ENCODE results near the gene BICC1. TPM values are rescaled to one million over a fixed set of nuclear protein-coding genes. Genes with fewer than 3 reads are reported as not detected.

The BICC1 gene
- total RNA-seq, 1 donor from 2014 or later: 609 TPM

DNA sequence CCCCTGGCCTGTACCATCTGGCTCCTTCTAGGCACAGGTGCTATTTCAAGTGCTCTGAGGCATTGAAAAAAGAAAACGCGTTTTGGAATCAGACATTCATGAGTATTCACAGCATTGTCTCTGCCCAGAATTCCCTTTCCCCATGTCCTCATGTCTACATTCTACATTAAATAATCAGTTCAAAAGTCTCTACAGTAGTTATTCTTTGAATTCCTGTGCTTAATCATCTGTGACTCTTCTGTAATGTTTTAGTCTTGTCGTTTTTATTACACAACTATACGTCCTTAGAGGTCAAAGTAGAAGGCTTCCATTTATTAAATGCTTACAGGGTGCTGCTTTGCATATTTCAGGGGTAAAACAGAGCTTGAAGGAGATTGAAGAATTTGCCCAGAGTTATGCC lies 95.7 kb downstream of the BICC1 start:
- peak; percentile 75 for DNase-seq (ENCODE audit: low read depth)

DNA sequence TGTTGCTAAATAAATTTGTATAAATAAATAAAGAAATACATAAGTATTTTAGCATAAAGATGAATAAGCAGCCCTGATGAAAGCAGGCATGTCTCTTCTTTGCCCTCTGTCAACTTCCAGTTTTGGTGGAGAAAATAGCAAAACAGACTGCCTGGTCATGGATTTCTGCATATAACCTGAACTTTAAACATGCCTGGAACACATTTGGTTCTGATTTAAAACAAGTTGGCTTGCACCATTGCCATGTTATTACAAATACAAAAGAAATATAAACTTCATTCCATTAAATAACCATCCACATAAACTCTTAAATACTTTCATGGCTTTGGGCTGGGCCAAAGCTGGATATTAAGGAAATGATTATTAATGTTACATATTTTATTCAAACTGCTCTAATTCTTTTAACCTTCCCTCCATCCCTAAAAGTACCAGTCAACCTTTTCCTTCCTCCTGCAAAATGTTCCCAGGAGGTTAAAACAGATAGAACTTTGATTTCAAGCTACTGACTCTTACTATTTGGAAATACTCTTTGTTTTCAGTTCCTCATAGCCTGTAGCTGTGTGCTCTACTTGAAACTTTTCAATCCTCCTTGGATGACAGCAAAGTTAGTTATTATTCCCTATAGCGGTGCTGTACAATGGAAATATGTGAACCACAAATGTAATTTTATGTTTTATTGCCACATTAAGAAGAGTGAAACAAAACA lies 96.3 kb downstream of the BICC1 start:
- no peak for DNase-seq (ENCODE audit: low read depth)

DNA sequence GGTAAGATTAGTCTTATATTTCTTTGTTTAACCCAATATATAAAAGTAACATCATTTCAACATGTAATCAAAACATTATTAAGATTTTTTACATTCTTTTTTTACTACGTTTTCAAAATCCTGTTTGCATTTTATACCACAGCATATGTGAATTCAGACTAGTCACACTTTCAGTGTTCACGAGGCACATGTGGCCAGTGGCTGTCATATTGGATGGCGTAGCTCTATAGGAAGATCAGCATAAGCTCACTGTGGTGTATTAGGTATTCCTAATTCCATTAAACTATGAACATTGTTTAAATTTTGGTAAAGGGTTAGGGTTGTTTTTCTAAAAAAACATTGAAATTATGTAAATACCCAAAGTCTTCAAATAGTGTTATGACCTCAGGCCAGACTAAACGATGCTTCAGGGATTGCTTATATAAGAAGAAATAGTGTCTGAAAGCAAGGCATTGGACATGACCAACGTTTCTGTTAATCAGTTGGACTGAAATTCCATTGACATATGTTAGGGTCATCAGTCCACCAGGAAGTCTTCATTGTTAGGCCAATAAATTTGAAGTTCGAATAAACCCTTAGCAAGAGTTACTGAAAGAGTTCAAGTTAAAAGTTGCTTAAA lies 97.0 kb downstream of the BICC1 start:
- no peak for DNase-seq (ENCODE audit: low read depth)

DNA sequence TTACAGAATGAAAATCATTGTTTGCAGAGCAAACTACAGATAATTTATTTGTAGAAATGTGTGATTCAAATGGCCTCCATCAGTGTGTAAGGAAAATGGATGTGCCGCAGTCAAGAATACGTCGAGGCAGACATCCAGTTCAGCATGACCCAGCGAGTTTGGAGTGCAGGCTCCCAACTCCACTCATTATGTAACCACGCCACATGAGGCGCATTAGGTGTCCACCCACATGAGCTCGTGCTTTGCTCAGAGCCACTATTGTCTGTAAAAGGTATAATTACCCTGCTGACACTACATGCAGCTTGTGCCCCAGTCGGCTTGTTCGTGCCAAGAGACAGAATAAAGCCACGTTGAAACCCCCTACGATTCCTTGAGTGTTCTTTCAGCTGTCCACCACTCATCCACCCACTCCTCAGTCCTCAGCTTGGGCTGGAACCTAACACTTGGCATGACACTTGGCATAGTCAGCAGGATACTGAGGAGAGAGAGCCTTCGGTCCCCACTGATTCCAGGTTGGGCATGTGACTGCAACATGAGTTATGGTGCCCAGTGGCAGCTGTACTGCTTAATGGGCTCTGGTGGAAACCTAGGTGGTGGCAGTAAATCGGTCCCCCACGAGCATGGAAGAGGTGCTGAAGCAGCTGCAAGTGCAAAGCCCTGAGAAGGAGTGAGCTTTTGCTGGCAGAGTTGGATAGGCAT lies 102.7 kb downstream of the BICC1 start:
- DNase-seq (ENCODE audit: low read depth): no peak

DNA sequence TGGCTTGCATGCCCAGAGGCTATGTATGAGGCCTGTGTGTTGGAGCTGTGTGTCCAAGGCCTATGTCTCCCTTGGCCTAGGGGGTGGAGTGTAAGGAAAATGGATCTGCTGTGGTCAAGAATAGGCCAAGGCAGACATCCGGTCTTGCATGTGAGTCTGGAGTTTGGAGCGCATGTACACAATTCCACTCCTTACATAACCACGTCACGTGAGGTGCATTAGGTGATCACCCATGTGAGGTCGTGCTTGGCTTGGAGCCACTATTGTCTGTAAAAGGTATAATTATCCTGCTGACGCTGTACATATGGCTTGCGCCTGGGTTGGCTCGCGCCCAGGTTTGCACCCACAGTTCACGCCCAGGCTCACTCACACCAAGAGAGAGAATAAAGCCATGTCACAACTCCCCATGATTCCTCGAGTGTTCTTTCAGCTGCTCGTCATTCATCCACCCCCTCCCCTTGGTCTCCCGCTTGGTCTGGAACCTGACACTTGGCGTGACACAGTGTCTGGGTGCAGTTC lies 105.5 kb downstream of the BICC1 start:
- DNase-seq (ENCODE audit: low read depth): no peak

DNA sequence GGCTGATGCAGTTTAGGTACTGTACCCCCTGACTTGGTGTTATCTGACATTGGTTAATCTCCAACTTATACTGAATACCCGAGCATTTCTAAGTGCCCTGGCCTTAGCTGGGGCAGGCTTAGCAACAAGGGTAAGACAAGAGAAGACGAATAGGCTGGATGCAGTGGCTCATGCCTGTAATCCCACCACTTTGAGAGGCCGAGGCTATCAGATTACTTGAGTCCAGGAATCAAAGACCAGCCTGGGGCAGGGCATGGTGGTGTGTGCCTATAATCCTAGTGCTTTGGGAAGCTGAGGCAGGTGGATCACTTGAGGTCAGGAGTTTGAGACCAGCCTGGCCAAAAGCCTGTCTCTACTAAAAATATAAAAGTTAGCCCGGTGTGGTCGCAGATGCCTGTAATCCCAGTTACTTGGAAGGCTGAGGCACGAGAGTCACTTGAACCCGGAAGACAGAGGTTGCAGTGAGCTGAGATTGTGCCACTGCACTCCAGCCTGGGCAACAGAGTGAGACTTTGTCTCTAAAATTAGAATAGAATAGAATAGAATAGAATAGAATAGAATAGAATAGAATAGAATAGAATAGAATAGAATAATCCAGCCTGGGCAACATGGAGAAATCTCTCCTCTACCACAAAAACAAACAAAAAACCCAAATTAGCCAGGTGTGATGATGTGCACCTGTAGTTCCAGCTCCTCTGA lies 108.9 kb downstream of the BICC1 start:
- DNase-seq (ENCODE audit: low read depth): no peak

DNA sequence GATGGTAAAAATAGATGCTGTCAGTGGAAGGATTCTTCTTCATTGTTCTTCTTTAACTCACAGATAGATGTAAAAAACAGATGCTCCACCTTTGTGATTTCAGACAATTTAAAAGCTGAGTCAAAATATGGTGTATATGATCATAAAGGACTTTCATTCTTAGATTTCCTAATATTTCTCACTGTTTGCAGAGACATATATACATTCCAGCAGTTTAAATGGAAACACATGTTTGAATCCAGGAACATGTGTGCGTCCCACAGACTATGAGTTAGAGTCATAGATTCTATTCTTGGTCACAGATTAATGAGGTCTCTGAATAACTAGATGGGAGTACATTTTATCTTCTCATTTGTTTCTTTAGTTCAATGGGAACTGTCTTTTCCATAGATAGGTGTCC lies 109.6 kb downstream of the BICC1 start:
- no peak for DNase-seq (ENCODE audit: low read depth)

DNA sequence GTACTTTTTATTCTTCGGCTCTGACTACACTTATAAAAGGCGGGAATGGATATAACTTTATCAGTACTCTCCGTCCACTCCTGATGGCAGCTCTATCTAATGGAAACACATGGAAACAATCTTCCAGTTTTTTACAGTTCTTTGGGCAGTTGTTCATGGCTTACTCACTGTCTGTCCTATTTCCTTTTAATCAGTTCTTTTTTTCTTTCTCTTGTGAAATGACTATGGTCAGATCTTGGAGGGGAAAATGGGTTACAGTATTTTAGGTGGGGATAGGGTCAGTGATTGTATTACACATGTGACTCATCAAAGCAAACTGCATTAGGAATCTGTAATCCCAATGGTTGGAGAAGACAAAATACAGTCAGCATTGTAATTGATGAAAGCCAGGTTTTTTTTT lies 112.4 kb downstream of the BICC1 start:
- DNase-seq (ENCODE audit: low read depth): peak; percentile 67

DNA sequence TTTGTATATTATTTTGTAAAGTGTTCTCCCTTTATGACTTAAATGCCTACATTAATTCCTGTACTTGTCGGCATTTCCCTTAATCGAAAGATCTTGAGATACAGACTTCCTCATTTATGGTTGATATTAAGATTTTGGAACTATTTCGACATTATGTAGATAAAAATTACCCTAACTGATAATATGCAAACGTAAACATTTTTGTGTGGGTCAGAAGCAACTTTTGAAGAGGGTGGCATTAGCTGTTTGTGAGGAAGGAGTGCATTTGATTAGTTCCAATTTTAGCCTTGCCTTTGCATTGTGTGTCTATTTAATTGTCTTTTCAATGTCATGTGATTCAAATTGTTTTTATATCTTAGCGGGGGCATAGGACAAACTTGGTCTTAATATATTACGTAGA lies 114.7 kb downstream of the BICC1 start:
- no peak for DNase-seq (ENCODE audit: low read depth)

DNA sequence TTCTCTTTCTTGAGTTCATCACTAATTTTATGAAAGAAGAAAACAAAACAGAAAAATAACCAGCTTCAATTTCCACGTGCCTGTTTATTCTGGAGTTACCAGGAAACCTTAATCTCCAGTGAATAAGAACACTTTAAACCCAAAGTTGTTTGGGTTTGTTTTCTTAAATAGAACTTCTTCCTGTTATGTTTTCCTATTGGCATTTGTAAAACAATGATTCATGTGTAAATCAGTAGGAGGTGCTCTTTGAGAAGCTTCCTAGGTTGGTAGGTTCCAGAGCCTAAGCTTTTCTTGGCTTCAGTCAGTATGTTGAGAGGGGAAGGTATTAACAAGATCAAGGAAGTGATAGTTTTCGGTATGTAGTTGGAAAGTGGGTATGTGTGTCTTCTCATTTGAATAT lies 119.0 kb downstream of the BICC1 start:
- peak; percentile 72 for DNase-seq (ENCODE audit: low read depth)

DNA sequence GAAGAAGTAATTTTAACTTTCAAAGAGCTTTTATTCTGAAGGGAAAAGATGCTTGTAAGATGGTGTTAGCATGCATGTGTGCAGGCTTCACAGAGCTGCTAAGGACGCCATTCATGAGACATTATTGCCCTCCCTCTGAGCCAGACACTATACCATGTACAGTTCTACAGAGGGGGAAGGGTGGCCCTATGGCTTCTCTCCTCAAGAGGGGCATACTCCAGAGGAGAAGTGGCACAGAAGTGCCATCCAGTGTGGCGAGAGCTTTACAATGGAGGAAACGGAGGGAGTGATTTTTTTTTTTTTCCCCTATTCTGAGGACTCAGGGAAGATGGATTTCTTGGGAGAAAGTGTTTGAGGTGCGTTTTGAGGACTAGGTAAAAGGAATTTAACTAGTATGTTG lies 119.5 kb downstream of the BICC1 start:
- no peak for DNase-seq (ENCODE audit: low read depth)

DNA sequence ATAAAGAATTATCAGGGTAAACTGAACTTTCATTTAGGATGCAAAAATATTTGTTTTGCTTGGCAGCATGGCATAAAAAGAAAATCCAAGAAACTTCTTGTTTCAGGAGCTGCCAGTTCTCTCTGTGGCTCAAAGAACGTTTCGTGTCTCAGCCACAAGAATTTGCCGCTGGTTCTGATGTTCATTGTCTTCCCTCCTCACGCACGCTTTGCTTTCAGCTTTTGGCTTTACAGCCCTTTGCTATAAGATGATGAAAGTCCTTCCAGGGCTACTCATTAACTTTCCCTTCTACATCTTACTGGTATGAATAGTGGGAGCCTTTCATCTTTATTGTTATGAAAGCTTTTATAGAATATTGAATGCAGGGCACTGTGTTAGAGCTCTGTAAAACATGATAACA lies 124.7 kb downstream of the BICC1 start:
- DNase-seq (ENCODE audit: low read depth): peak; percentile 95

DNA sequence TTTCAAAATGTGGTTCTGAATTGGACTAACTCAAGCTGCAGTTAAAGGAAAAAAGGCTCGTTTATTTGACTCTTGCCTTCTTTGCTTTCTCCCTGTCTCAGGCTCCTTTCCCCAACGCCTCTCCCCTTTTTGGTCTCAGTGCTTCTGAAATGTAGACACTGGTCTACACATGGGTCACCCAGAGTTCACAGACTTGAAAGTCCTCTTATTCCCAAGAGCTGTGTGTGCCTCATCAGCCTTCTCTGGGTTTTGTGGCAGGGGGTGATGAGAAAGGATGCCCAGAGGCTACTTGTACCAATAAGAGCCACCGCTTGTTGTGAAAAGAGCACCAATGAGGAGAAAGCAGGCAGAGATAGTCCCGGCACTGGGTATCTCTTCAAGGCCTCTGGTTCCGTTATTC lies 125.7 kb downstream of the BICC1 start:
- DNase-seq (ENCODE audit: low read depth): peak; percentile 56

DNA sequence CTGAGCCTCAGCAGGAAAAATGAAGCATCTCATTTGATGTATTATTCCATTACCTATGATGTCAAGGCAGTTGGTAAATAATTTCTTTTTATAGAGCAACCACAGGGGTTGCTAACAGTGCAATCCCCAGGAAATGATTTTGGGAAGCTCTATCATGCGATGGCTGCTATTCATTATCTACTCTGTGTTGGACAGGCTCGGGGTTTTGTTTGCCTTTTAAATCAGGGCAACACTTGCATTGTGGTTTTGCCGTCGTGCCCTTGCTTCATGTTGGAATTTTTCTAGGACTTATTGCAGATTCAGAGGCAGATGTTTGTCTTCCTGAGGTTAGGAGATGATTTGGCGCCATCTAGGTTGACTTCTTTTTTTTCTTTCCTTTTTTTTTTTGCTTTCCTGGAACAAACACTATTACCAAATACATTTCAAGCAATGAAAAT lies 128.4 kb downstream of the BICC1 start:
- DNase-seq (ENCODE audit: low read depth): peak; percentile 96

DNA sequence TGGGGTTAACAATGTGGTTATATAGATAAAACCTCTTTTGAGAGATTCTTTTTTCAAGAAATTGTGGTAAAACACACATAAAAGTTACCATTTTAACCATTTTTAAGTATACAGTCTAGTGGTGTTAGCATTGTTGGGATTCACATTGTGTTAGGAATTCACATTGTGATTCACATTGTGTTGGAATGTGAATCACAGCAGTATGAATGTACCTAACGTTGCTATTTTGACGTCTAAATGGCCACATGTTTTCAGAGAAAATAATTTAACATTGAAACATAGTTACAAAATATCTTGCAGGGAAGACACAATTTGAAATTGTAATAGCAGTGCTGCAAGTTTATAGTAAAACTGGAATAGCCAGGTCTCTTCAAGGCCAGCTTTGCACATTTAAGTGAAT lies 129.0 kb downstream of the BICC1 start:
- peak; percentile 83 for DNase-seq (ENCODE audit: low read depth)

DNA sequence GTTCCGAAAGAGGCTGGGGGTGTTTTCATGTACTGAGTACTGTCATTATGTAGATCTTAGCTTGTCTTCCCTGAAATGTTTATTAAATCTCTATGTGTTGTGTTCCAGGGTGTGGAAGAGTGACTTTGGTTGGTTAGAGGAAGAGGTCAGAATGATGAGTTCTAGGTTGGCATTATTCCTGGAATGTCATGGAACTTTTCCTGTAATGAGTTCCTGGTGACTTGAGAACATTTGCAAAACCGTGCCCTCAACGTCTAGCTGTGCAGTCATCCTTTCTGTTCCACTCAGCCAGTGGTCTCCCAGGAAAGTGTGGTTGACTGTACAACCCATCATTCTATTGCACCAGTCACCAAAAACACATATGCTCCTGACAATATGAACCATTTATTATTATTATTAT lies 129.6 kb downstream of the BICC1 start:
- DNase-seq (ENCODE audit: low read depth): peak; percentile 91

DNA sequence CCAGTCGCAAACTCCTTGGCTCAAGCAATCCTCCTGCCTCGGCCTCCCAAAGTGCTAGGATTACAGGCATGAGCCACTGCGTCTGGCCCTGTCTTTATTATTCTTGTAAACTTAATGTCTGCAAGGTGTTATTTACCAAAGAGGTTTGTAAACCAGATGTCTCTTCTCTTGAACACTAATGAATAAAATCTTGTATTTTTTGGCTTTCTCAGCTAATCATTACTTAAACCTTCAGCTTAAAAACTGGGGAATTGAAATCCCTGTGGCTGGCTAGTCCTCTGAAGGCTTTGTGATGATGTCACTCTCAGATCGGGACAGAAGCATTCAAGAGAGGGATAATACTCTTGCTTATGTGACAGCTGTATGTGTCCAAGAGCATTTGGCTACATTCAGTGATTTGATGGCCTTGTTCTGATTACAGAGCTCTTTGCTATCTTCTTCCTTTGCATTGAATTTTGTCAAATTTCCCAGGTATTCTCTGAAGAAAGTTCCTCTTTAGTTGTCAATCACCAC lies 130.3 kb downstream of the BICC1 start:
- DNase-seq (ENCODE audit: low read depth): no peak

DNA sequence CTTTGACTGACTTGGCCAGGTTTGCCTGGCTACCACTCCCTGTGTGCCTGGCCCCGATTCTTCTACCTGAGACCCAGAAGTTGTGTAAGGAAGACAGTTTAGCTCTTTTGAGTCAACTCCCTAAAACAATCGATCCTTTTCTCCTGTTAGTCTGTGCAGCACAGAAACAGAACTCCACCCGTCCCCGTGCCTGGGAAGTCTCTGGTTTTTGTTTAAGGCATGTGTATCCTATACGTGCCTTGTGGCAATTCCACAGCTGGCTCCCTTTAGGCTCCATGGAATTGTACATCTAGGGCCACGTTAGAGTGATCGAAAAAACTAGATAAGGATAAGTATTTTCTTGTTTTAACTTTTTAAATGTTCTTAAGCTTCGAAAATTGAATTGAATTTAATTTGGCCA lies 131.6 kb downstream of the BICC1 start:
- no peak for DNase-seq (ENCODE audit: low read depth)

DNA sequence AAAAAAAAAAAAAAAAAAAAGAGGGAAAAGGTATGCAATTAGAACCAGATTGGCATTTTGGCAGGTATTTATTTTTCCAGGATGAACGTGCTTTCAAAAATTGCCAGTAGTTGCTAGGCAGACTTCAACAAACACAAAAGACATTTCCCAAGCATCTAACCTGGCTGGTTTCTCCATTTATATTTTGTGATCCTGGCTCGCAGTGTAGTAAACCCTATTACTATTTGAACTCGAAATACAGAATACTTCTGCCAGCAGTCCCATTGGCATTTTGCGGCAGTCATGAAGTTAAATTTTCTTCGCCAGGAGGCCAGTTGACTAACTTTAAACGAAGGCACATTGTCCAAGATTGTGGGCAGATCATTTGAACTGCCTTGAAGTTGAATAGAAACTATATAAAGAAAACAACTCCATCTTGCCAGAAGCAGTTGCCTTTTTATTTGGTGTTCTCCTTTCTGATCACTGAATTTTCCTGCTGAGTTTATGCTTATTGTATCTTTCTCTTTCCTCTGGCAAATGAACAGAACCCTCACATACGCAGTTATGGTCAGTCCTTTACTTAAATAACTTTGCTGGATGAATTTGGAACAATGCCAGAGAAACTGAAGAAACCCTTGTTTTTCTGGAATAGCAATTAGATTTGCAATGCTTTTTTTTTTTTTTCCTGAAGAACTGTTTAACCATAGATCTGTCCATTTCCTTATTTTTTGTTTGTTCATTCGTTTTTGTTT lies 132.9 kb downstream of the BICC1 start:
- peak; percentile 59 for DNase-seq (ENCODE audit: low read depth)

DNA sequence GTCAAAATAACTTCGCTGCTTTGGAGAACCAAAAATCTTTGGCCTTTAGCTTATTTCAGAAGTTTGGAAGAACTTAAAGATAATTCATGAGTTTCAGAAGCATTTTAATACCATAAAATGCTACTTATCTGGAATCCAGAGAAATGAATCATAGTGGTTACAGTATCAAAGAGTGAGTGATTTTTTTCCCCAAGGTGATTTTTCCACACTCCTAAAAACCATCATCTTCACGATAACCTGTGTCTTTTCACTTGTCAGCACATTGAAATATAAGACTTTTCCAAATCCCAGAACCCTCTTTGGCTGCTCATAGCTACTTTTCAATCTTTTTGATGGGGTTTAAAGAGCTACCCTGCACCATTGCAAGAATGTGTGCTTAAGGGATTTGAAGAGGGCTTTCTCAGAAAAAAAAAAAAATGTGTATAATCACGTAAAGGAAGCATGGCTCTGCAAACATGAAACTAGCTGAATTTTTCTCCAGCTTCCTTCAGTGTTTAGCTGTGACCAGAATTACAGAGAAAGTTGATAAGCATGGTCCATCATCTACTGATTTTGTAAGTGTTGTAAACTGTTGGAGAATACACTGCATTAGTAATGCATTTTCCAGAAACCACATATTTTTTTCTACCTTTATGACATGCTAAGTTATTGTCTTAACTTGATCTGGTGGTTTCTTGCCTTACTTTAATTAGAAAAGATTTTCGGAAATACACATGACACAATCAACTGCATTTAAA lies 134.9 kb downstream of the BICC1 start:
- no peak for DNase-seq (ENCODE audit: low read depth)

DNA sequence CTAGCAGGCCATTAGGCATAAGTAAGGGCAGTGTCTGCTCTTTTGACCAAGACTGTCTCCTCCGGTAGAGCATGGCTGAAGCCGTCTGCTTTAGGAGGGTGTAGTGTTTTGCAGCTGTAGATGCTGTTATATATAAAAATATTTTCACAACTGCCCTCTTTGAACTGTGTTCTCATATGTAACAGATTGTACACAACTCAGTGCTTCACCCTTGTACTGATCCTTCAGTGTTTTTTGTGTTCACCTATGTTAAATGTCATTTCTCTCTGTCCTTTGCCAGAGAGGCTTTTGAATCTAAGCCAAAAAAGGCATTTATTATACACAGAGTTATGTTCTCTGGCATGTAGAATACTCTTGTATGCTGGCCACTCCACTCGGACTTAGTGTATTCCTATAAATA lies 135.5 kb downstream of the BICC1 start:
- DNase-seq (ENCODE audit: low read depth): no peak

Data from renal cortical epithelial cell (primary cell).